ENCODE data around the gene ANKRD66.

- TF ChIP-seq CTCF (IDR thresholded peaks at IDR 0.05) (no peak), POLR2A (IDR thresholded peaks at IDR 0.05) (no peak)
These were observed 43.7 kb downstream of the ANKRD66 start for GRCh38 chr6:46790355-46790874.
